ENCODE data around the gene LRMDA.

- no peak for TF ChIP-seq ZBTB33 (IDR thresholded peaks at IDR 0.05; ENCODE audit: extremely low read depth, insufficient replicate concordance, low read length)
- TF ChIP-seq FOSL1 (IDR thresholded peaks at IDR 0.05; ENCODE audit: low read depth): no peak
- no peak for TF ChIP-seq CTCF (IDR thresholded peaks at IDR 0.05 in 2 of 3, conservative IDR thresholded peaks at IDR 0.05 in 1 of 3; ENCODE audit: borderline replicate concordance in 1 of 3, insufficient read depth in 1 of 3, low read depth in 2 of 3, low read length in 2 of 3)
- no peak for TF ChIP-seq POLR2AphosphoS5 (IDR thresholded peaks at IDR 0.05; ENCODE audit: low read depth, low read length)
- no peak for TF ChIP-seq ZNF274 (IDR thresholded peaks at IDR 0.05; ENCODE audit: low read depth, low read length)
- TF ChIP-seq SIN3A (IDR thresholded peaks at IDR 0.05; ENCODE audit: low read depth): no peak
- TF ChIP-seq ZFX (IDR thresholded peaks at IDR 0.05): no peak
- no peak for TF ChIP-seq POLR2A (IDR thresholded peaks at IDR 0.05; ENCODE audit: borderline replicate concordance, extremely low read depth, insufficient read depth, insufficient read length)
- no peak for TF ChIP-seq CEBPB (IDR thresholded peaks at IDR 0.05; ENCODE audit: low read depth)
- TF ChIP-seq JUND (IDR thresholded peaks at IDR 0.05): no peak
- no peak for TF ChIP-seq EZH2phosphoT487 (IDR thresholded peaks at IDR 0.05; ENCODE audit: borderline replicate concordance)
Observed at GRCh38 chr10:75738924-75739323, 307.5 kb downstream of the LRMDA start.

Data from HCT116 (cell line).